GM23338 (cell line): ENCODE results near the gene CYB5A. TPM values are rescaled to one million over a fixed set of nuclear protein-coding genes. Genes with fewer than 3 reads are reported as not detected.

Experiments
- ATAC-seq: fragments of 200-7000 bp; cut with Tn5 transposase; 3 replicates; pipeline ENCODE4 v1.9.1; 2020
- DNase-seq: peaks from one replicate; pipeline ENCODE4 v3.0.0-alpha.2; 2015; ENCODE audit warnings: low spot score
- H2AFZ ChIP-seq: fragments of 200-600 bp; sonication (generic); 2 replicates; pipeline ENCODE4 v1.8.0; 2016; ENCODE audit warnings: antibody characterized with exemption, mild to moderate bottlenecking, moderate library complexity
- H3F3A ChIP-seq: fragments of 200-600 bp; sonication (generic); replicated peaks from 2 replicates; pipeline ENCODE4 v1.8.0; 2017; ENCODE audit warnings: antibody characterized with exemption, mixed run types, low read depth
- H3K27ac ChIP-seq: fragments of 200-600 bp; sonication (generic); 2 replicates; pipeline ENCODE4 v1.6.1; 2016; ENCODE audit warnings: low read depth
- H3K27me3 ChIP-seq: fragments of 200-600 bp; sonication (generic); 2 replicates; pipeline ENCODE4 v1.8.0; 2016; ENCODE audit warnings: mild to moderate bottlenecking, mixed run types, moderate library complexity; ENCODE audit not compliant: insufficient read depth
- H3K36me3 ChIP-seq: fragments of 200-600 bp; sonication (generic); 2 replicates; pipeline ENCODE4 v1.8.0; 2016; ENCODE audit warnings: mild to moderate bottlenecking; ENCODE audit not compliant: insufficient read depth
- H3K4me1 ChIP-seq: fragments of 200-600 bp; sonication (generic); 2 replicates; pipeline ENCODE4 v1.8.0; 2016; ENCODE audit warnings: mild to moderate bottlenecking, moderate library complexity; ENCODE audit not compliant: insufficient read depth
- H3K4me2 ChIP-seq: fragments of 200-600 bp; sonication (generic); 2 replicates; pipeline ENCODE4 v1.7.1; 2017; ENCODE audit warnings: mixed run types
- H3K4me3 ChIP-seq: fragments of 200-600 bp; sonication (generic); 2 replicates; pipeline ENCODE4 v1.6.1; 2016; ENCODE audit warnings: mixed run types
- H3K79me2 ChIP-seq: fragments of 200-600 bp; sonication (generic); replicated peaks from 2 replicates; pipeline ENCODE4 v1.8.0; 2017; ENCODE audit warnings: mild to moderate bottlenecking; ENCODE audit not compliant: insufficient read depth
- H3K9me2 ChIP-seq: fragments of 200-600 bp; sonication (generic); 2 replicates; pipeline ENCODE4 v1.8.0; 2017; ENCODE audit not compliant: insufficient read depth
- H4K20me1 ChIP-seq: fragments of 200-600 bp; sonication (generic); replicated peaks from 2 replicates; pipeline ENCODE4 v1.8.0; 2017; ENCODE audit warnings: mild to moderate bottlenecking; ENCODE audit not compliant: insufficient read depth
- H3K27ac Mint-ChIP-seq: 2 replicates; pipeline ENCODE4 v1.8.0; 2020; ENCODE audit warnings: inconsistent platforms, mild to moderate bottlenecking, moderate library complexity, mixed read lengths
- H3K27me3 Mint-ChIP-seq: 3 replicates; pipeline ENCODE4 v1.8.0; 2022; ENCODE audit warnings: low read depth, mild to moderate bottlenecking, moderate library complexity, mixed read lengths, inconsistent platforms; ENCODE audit not compliant: insufficient read depth, poor library complexity
- H3K36me3 Mint-ChIP-seq: 3 replicates; pipeline ENCODE4 v1.8.0; 2021; ENCODE audit warnings: low read depth, mild to moderate bottlenecking, inconsistent platforms, moderate library complexity, mixed read lengths
- H3K4me1 Mint-ChIP-seq: 3 replicates; pipeline ENCODE4 v1.8.0; 2020; ENCODE audit warnings: mild to moderate bottlenecking, inconsistent platforms, mixed read lengths
- H3K4me3 Mint-ChIP-seq: 3 replicates; pipeline ENCODE4 v1.8.0; 2021; ENCODE audit warnings: moderate library complexity, mild to moderate bottlenecking, inconsistent platforms, mixed read lengths
- H3K9me3 Mint-ChIP-seq: 3 replicates; pipeline ENCODE4 v1.8.0; 2020; ENCODE audit warnings: moderate library complexity, mild to moderate bottlenecking, inconsistent platforms, mixed read lengths
- CREB1 ChIP-seq: fragments of 250-450 bp; sonication (Bioruptor Pico); IDR thresholded peaks from 2 replicates; pipeline ENCODE4 v1.5.0; 2020; ENCODE audit warnings: low read depth, mild to moderate bottlenecking, moderate library complexity
- EZH2 ChIP-seq: fragments of 200-600 bp; sonication (generic); IDR thresholded peaks from one replicate; pipeline ENCODE4 v1.8.0; 2017; ENCODE audit warnings: antibody characterized with exemption, mild to moderate bottlenecking, low read depth; ENCODE audit not compliant: unreplicated experiment
- EZH2phosphoT487 ChIP-seq: fragments of 200-600 bp; sonication (generic); IDR thresholded peaks from one replicate; pipeline ENCODE4 v1.8.1; 2018; ENCODE audit warnings: antibody characterized with exemption; ENCODE audit not compliant: unreplicated experiment
- POLR2AphosphoS5 ChIP-seq: IDR thresholded peaks from 2 replicates; pipeline ENCODE4 v1.6.1; 2016; ENCODE audit warnings: antibody characterized with exemption, low read depth
- STAT1 ChIP-seq: IDR thresholded peaks from one replicate; pipeline ENCODE4 v1.6.1; 2016; ENCODE audit warnings: antibody characterized with exemption; ENCODE audit not compliant: unreplicated experiment
- ZNF114 ChIP-seq: fragments of 250-450 bp; sonication (Bioruptor Pico); IDR thresholded peaks from 2 replicates; pipeline ENCODE4 v1.5.0; 2020; ENCODE audit warnings: mild to moderate bottlenecking, moderate library complexity
- ZNF331 ChIP-seq: fragments of 250-450 bp; sonication (Bioruptor Pico); IDR thresholded peaks from 2 replicates; pipeline ENCODE4 v1.5.0; 2020; ENCODE audit warnings: low read depth, mild to moderate bottlenecking, moderate library complexity
- polyA plus RNA-seq: library from polyadenylated mRNA; unstranded; fragments of >200 nt; fragmentation: Nextera tagmentation; extraction: Ambion mirVana; gene quantifications from 2 replicates; pipeline ENCODE4 v1.2.1, GENCODE V29; 2016
- total RNA-seq: library from RNA; depleted of rRNA; stranded (reverse); fragments of >200 nt; shearing (Covaris generic); gene quantifications from 2 replicates; pipeline ENCODE4 v1.2.3, GENCODE V29; 2014
- TF ChIP-seq, protein P1 (sequence below): IDR thresholded peaks from 2 replicates; pipeline ENCODE4 v1.6.1; 2016; ENCODE audit warnings: antibody characterized with exemption
- TF ChIP-seq, protein P2 (sequence below): fragments of 250-450 bp; sonication (Bioruptor Pico); IDR thresholded peaks from 2 replicates; pipeline ENCODE4 v1.5.0; 2020; ENCODE audit warnings: mild to moderate bottlenecking, moderate library complexity
- TF ChIP-seq, protein P3 (sequence below), 2 experiments: fragments of 200-600 bp in 1 of 2; sonication (generic) in 1 of 2; conservative IDR thresholded peaks; 2 replicates each; pipeline versions ENCODE4 v1.5.1 to v1.6.1; 2016 to 2017; ENCODE audit warnings: antibody characterized with exemption in 2 of 2, low read depth in 2 of 2, mild to moderate bottlenecking in 2 of 2, moderate library complexity in 1 of 2

CYB5A gene
- total and polyA plus RNA-seq, 2 experiments from 2014 or later = 136 to 283 TPM

- no peak overlapping the region for H3K4me3 Mint-ChIP-seq
- Histone ChIP-seq H3K4me2 (no peak overlapping the region), H3K9me2 (no peaks in the 10 kb centered on the region), H2AFZ (no peak overlapping the region), H3F3A (no peaks in the 10 kb centered on the region), H3K4me1 (no peaks in the 10 kb centered on the region), H3K36me3 (no peaks in the 10 kb centered on the region), H3K79me2 (no peaks in the 10 kb centered on the region), H4K20me1 (no peaks in the 10 kb centered on the region), H3K27ac (no peak overlapping the region), H3K27me3 (no peaks in the 10 kb centered on the region), H3K4me3 (no peak overlapping the region)
- TF ChIP-seq, protein P1, sequence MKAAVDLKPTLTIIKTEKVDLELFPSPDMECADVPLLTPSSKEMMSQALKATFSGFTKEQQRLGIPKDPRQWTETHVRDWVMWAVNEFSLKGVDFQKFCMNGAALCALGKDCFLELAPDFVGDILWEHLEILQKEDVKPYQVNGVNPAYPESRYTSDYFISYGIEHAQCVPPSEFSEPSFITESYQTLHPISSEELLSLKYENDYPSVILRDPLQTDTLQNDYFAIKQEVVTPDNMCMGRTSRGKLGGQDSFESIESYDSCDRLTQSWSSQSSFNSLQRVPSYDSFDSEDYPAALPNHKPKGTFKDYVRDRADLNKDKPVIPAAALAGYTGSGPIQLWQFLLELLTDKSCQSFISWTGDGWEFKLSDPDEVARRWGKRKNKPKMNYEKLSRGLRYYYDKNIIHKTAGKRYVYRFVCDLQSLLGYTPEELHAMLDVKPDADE = no peak
- TF ChIP-seq POLR2AphosphoS5 = no peak
- TF ChIP-seq ZNF114 (CRISPR knock-in tag) = no peak
- no peak for TF ChIP-seq STAT1
- TF ChIP-seq, protein P2, sequence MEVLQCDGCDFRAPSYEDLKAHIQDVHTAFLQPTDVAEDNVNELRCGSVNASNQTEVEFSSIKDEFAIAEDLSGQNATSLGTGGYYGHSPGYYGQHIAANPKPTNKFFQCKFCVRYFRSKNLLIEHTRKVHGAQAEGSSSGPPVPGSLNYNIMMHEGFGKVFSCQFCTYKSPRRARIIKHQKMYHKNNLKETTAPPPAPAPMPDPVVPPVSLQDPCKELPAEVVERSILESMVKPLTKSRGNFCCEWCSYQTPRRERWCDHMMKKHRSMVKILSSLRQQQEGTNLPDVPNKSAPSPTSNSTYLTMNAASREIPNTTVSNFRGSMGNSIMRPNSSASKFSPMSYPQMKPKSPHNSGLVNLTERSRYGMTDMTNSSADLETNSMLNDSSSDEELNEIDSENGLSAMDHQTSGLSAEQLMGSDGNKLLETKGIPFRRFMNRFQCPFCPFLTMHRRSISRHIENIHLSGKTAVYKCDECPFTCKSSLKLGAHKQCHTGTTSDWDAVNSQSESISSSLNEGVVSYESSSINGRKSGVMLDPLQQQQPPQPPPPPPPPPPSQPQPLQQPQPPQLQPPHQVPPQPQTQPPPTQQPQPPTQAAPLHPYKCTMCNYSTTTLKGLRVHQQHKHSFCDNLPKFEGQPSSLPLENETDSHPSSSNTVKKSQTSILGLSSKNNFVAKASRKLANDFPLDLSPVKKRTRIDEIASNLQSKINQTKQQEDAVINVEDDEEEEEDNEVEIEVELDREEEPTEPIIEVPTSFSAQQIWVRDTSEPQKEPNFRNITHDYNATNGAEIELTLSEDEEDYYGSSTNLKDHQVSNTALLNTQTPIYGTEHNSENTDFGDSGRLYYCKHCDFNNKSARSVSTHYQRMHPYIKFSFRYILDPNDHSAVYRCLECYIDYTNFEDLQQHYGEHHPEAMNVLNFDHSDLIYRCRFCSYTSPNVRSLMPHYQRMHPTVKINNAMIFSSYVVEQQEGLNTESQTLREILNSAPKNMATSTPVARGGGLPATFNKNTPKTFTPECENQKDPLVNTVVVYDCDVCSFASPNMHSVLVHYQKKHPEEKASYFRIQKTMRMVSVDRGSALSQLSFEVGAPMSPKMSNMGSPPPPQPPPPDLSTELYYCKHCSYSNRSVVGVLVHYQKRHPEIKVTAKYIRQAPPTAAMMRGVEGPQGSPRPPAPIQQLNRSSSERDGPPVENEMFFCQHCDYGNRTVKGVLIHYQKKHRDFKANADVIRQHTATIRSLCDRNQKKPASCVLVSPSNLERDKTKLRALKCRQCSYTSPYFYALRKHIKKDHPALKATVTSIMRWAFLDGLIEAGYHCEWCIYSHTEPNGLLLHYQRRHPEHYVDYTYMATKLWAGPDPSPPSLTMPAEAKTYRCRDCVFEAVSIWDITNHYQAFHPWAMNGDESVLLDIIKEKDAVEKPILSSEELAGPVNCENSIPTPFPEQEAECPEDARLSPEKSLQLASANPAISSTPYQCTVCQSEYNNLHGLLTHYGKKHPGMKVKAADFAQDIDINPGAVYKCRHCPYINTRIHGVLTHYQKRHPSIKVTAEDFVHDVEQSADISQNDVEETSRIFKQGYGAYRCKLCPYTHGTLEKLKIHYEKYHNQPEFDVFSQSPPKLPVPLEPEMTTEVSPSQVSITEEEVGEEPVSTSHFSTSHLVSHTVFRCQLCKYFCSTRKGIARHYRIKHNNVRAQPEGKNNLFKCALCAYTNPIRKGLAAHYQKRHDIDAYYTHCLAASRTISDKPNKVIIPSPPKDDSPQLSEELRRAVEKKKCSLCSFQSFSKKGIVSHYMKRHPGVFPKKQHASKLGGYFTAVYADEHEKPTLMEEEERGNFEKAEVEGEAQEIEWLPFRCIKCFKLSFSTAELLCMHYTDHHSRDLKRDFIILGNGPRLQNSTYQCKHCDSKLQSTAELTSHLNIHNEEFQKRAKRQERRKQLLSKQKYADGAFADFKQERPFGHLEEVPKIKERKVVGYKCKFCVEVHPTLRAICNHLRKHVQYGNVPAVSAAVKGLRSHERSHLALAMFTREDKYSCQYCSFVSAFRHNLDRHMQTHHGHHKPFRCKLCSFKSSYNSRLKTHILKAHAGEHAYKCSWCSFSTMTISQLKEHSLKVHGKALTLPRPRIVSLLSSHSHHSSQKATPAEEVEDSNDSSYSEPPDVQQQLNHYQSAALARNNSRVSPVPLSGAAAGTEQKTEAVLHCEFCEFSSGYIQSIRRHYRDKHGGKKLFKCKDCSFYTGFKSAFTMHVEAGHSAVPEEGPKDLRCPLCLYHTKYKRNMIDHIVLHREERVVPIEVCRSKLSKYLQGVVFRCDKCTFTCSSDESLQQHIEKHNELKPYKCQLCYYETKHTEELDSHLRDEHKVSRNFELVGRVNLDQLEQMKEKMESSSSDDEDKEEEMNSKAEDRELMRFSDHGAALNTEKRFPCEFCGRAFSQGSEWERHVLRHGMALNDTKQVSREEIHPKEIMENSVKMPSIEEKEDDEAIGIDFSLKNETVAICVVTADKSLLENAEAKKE = no peak
- TF ChIP-seq ZNF331 (CRISPR knock-in tag) = no peak
- no peak for TF ChIP-seq CREB1 (CRISPR knock-in tag)
- TF ChIP-seq EZH2 = no peak
- no peak for TF ChIP-seq EZH2phosphoT487
- TF ChIP-seq, protein P3, sequence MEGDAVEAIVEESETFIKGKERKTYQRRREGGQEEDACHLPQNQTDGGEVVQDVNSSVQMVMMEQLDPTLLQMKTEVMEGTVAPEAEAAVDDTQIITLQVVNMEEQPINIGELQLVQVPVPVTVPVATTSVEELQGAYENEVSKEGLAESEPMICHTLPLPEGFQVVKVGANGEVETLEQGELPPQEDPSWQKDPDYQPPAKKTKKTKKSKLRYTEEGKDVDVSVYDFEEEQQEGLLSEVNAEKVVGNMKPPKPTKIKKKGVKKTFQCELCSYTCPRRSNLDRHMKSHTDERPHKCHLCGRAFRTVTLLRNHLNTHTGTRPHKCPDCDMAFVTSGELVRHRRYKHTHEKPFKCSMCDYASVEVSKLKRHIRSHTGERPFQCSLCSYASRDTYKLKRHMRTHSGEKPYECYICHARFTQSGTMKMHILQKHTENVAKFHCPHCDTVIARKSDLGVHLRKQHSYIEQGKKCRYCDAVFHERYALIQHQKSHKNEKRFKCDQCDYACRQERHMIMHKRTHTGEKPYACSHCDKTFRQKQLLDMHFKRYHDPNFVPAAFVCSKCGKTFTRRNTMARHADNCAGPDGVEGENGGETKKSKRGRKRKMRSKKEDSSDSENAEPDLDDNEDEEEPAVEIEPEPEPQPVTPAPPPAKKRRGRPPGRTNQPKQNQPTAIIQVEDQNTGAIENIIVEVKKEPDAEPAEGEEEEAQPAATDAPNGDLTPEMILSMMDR (conservative IDR thresholded peaks at IDR 0.05; ENCODE audit: low read depth in 2 of 2) = no peak
- no peak for ATAC-seq
- DNase-seq = no peak
- peaks cover 2% of the 10 kb centered on the region for H3K27me3 Mint-ChIP-seq
- H3K9me3 Mint-ChIP-seq = peaks cover 4% of the 10 kb centered on the region; the same call in 1 of the 3 replicates
- H3K36me3 Mint-ChIP-seq = no peaks in the 10 kb centered on the region
- H3K4me1 Mint-ChIP-seq = no peaks in the 10 kb centered on the region
- no peak overlapping the region for H3K27ac Mint-ChIP-seq
Observed at GRCh38 chr18:74221081-74221480, 70.7 kb downstream of the CYB5A start.
